ENCODE data around the gene ERCC4.

DNA sequence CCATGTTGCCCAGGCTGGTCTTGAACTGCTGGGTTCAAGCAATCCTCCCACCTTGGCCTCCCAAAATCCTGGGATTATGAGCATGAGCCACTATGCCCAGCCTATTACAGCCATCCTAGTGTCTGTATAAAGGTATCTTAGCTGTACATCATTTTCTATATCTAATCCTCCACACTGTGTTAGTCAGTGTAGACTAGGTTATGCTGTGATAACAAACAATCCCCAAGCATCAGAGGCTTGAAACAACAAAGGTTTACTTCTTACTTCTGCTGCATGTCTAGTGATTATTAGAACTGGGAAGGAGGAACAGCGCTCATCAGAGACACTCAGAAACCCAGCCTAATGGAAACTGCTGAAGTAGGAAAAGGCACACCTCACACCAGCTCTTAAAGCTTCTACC lies 68.1 kb downstream of the ERCC4 start:
- TF ChIP-seq, protein P1, sequence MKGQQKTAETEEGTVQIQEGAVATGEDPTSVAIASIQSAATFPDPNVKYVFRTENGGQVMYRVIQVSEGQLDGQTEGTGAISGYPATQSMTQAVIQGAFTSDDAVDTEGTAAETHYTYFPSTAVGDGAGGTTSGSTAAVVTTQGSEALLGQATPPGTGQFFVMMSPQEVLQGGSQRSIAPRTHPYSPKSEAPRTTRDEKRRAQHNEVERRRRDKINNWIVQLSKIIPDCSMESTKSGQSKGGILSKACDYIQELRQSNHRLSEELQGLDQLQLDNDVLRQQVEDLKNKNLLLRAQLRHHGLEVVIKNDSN (IDR thresholded peaks at IDR 0.05; ENCODE audit: borderline replicate concordance, low read depth) = no peak
- TF ChIP-seq, protein P2, sequence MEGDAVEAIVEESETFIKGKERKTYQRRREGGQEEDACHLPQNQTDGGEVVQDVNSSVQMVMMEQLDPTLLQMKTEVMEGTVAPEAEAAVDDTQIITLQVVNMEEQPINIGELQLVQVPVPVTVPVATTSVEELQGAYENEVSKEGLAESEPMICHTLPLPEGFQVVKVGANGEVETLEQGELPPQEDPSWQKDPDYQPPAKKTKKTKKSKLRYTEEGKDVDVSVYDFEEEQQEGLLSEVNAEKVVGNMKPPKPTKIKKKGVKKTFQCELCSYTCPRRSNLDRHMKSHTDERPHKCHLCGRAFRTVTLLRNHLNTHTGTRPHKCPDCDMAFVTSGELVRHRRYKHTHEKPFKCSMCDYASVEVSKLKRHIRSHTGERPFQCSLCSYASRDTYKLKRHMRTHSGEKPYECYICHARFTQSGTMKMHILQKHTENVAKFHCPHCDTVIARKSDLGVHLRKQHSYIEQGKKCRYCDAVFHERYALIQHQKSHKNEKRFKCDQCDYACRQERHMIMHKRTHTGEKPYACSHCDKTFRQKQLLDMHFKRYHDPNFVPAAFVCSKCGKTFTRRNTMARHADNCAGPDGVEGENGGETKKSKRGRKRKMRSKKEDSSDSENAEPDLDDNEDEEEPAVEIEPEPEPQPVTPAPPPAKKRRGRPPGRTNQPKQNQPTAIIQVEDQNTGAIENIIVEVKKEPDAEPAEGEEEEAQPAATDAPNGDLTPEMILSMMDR (IDR thresholded peaks at IDR 0.05) = no peak
- no peak for TF ChIP-seq EZH2phosphoT487 (IDR thresholded peaks at IDR 0.05; ENCODE audit: borderline replicate concordance, low read depth)
- TF ChIP-seq RAD21 (IDR thresholded peaks at IDR 0.05; ENCODE audit: low read length) = no peak
- no peak for TF ChIP-seq FOXJ3 (CRISPR knock-in tag; IDR thresholded peaks at IDR 0.05)

All from SK-N-SH (cell line).